Lung (tissue), 12 donors: Measurements from ENCODE around the gene COL4A3. TPM values are rescaled to one million over a fixed set of nuclear protein-coding genes. Genes with fewer than 3 reads are reported as not detected.

Source experiments
- ATAC-seq: fragments of 200-7000 bp; cut with Tn5 transposase; one replicate; pipeline ENCODE4 v1.9.1; 2020; ENCODE audit warnings: moderate number of reproducible peaks; ENCODE audit not compliant: insufficient read depth, low FRiP score
- DNase-seq, 3 donors: peaks; one replicate each; pipeline ENCODE4 v3.0.0-alpha.2; 2013 to 2017
- H3K27ac ChIP-seq, 2 donors: one replicate each; pipeline ENCODE4 v1.5.1; 2013; ENCODE audit warnings: mild to moderate bottlenecking in 2 of 2, moderate library complexity in 2 of 2, control low read depth in 1 of 2, inconsistent platforms in 1 of 2, low read depth in 1 of 2, low read length in 1 of 2
- H3K27me3 ChIP-seq, 3 donors: one replicate each; pipeline ENCODE4 v1.5.1; 2013; ENCODE audit warnings: low read length in 2 of 3; ENCODE audit not compliant: control insufficient read depth in 3 of 3, insufficient read depth in 3 of 3
- H3K36me3 ChIP-seq, 4 donors: one replicate each; pipeline ENCODE4 v1.5.1; 2013; ENCODE audit warnings: low read length in 4 of 4, mild to moderate bottlenecking in 1 of 4, moderate library complexity in 1 of 4; ENCODE audit not compliant: control insufficient read depth in 4 of 4, insufficient read depth in 4 of 4
- H3K4me1 ChIP-seq, 5 donors: one replicate each; pipeline ENCODE4 v1.5.1; 2013; ENCODE audit warnings: low read length in 5 of 5, mild to moderate bottlenecking in 2 of 5, moderate library complexity in 1 of 5; ENCODE audit not compliant: control insufficient read depth in 5 of 5, insufficient read depth in 5 of 5
- H3K4me3 ChIP-seq: one replicate; pipeline ENCODE4 v1.5.1; 2013; ENCODE audit warnings: mild to moderate bottlenecking, control low read depth, moderate library complexity
- H3K9ac ChIP-seq, 2 donors: one replicate each; pipeline ENCODE4 v1.5.1; 2013; ENCODE audit warnings: low read length in 2 of 2, control low read depth in 1 of 2; ENCODE audit not compliant: insufficient read depth in 1 of 2
- H3K9me3 ChIP-seq, 4 donors: one replicate each; pipeline ENCODE4 v1.5.1; 2013; ENCODE audit warnings: low read length in 3 of 4, mild to moderate bottlenecking in 1 of 4, moderate library complexity in 1 of 4; ENCODE audit not compliant: control insufficient read depth in 4 of 4, insufficient read depth in 3 of 4
- CTCF ChIP-seq: IDR thresholded peaks from 2 replicates; pipeline ENCODE4 v1.5.1; 2012; ENCODE audit warnings: mild to moderate bottlenecking; ENCODE audit errors: control extremely low read depth, extremely low read depth
- WGBS, 2 donors: extraction: QIAGEN DNeasy Blood & Tissue Kit; methylation state at CpG; one replicate each; pipeline ENCODE4 v1.1.7; 2013; 5-methylcytosine and 5-hydroxymethylcytosine counted together
- polyA plus RNA-seq, 2 donors: library from polyadenylated mRNA; stranded (reverse); fragments of 200-250 nt; gene quantifications; one replicate each; pipeline ENCODE4 v1.2.1, GENCODE V29; 2013
- total RNA-seq, 2 donors: library from RNA; depleted of rRNA in 1 of 2; stranded (reverse); fragments of >200 nt in 1 of 2; gene quantifications; one replicate each; pipeline ENCODE4 v1.2.1, GENCODE V29; 2014 to 2021
- donor health status: control.
- donor health status: control.
- donor health status: Bipolar disorder and iron deficiency.
- donor health status: healthy.
- donor health status: DM: yes; HTN: yes; CAD: no.

The COL4A3 gene
- total and polyA plus RNA-seq, 4 donors, result 3.5 to 34.2 (median 20.2) TPM

GRCh38 chr2:227360351-227360750 is 195.9 kb downstream of the COL4A3 start:
- Histone ChIP-seq H3K9me3 (no peaks in the 10 kb centered on the region), H3K4me1 (peaks cover 0 to 2% (median 0%) of the 10 kb centered on the region in 5 donors), H3K36me3 (peaks cover 10 to 30% (median 17%) of the 10 kb centered on the region in 4 donors), H3K9ac (no peak overlapping the region), H3K27ac (no peak overlapping the region), H3K4me3 (no peak overlapping the region), H3K27me3 (no peaks in the 10 kb centered on the region)
- DNase-seq, result no peak
- TF ChIP-seq CTCF, result no peak
- ATAC-seq, result no peak
- 72 to 82% methylated on average over 5 of the region's 5 CpGs for WGBS, 2 donors

GRCh38 chr2:227363756-227364155 is 199.3 kb downstream of the COL4A3 start:
- Histone ChIP-seq H3K27me3 (no peaks in the 10 kb centered on the region), H3K9ac (no peak overlapping the region), H3K27ac (no peak overlapping the region), H3K9me3 (no peaks in the 10 kb centered on the region), H3K36me3 (peaks cover under 1 to 16% (median 5%) of the 10 kb centered on the region in 4 donors), H3K4me3 (no peak overlapping the region), H3K4me1 (peaks cover 0 to 2% (median 0%) of the 10 kb centered on the region in 5 donors)
- ATAC-seq (no peak), DNase-seq (no peak)
- 92 to 95% methylated on average over 6 of the region's 6 CpGs for WGBS, 2 donors
- TF ChIP-seq CTCF, result no peak

Other genes starting within 250 kb of the COL4A3 start
- 10 to 100 TPM; 14.0 to 20.1 TPM for gene COL4A4, start 419 bp upstream of the COL4A3 start, total RNA-seq
- 1 to 10 TPM; 2.7 to 5.6 TPM for gene COL4A4, start 419 bp upstream of the COL4A3 start, polyA plus RNA-seq
- 10 to 100 TPM; 47.0 to 90.6 TPM for gene MFF, start 160.6 kb downstream of the COL4A3 start, total RNA-seq
- 10 to 100 TPM; 59.7 to 75.6 TPM for gene MFF, start 160.6 kb downstream of the COL4A3 start, polyA plus RNA-seq
- gene TM4SF20, start 214.7 kb downstream of the COL4A3 start, total RNA-seq, result not detected
- gene TM4SF20, start 214.7 kb downstream of the COL4A3 start, polyA plus RNA-seq, result under 1 TPM in 1 of 2 donors, not detected in 1; 0.09 TPM
- not detected for gene SCYGR1, start 223.3 kb downstream of the COL4A3 start, total RNA-seq
- not detected for gene SCYGR1, start 223.3 kb downstream of the COL4A3 start, polyA plus RNA-seq